HCEC 1CT (cell line): Measurements from ENCODE around the gene HARS1.
"Not testable (repeated sequence)": the region's sequence is repeated elsewhere in the genome, so short reads cannot be mapped to it uniquely, and the experiment has no call there.

Experiments
- DNase-seq: peaks from one replicate; pipeline ENCODE4 v3.0.0-alpha.2; 2017

Gene HARS1

GRCh38 chr5:140674629-140675028 lies 16.5 kb downstream of the HARS1 start:
- no peak for DNase-seq

GRCh38 chr5:140674211-140674610 lies 17.0 kb downstream of the HARS1 start:
- no peak for DNase-seq

- DNase-seq: no peak
Observed at GRCh38 chr5:140673187-140673976, 17.8 kb downstream of the HARS1 start, which contains the start of gene DND1. DND1 (minus strand) TSS chr5:140673576; CDS start chr5:140673542, 34 bp downstream.

- DNase-seq: no peak
Observed at GRCh38 chr5:140672455-140673186, 18.5 kb downstream of the HARS1 start.

GRCh38 chr5:140671472-140672125 lies 19.6 kb downstream of the HARS1 start:
- no peak for DNase-seq

- DNase-seq: not testable (repeated sequence)
Observed at GRCh38 chr5:140671035-140671434, 20.1 kb downstream of the HARS1 start.

- peak; percentile 94 for DNase-seq
Observed at GRCh38 chr5:140664359-140665119, 26.6 kb downstream of the HARS1 start, which contains the start of gene WDR55. WDR55 (plus strand) TSS chr5:140664904; CDS start chr5:140664913, 9 bp downstream.

- DNase-seq: no peak
Observed at GRCh38 chr5:140664030-140664358, 27.2 kb downstream of the HARS1 start.

- not testable (repeated sequence) for DNase-seq
Observed at GRCh38 chr5:140660371-140660770, 30.8 kb downstream of the HARS1 start.

- DNase-seq: no peak
Observed at GRCh38 chr5:140658870-140659269, 32.3 kb downstream of the HARS1 start.

GRCh38 chr5:140647042-140647419 lies 44.1 kb downstream of the HARS1 start:
- DNase-seq: no peak

GRCh38 chr5:140642718-140643117 lies 48.5 kb downstream of the HARS1 start:
- no peak for DNase-seq

GRCh38 chr5:140641716-140642115 lies 49.5 kb downstream of the HARS1 start:
- no peak for DNase-seq

GRCh38 chr5:140639148-140639981 lies 51.8 kb downstream of the HARS1 start, which contains the start of gene TMCO6:
TMCO6 (plus strand) TSS chr5:140639451; CDS start chr5:140639528, 77 bp downstream.
- DNase-seq: peak; percentile 94

GRCh38 chr5:140638898-140639147 lies 52.3 kb downstream of the HARS1 start:
- not testable (repeated sequence) for DNase-seq

- DNase-seq: no peak
Observed at GRCh38 chr5:140637371-140638100, 53.6 kb downstream of the HARS1 start.

- DNase-seq: no peak
Observed at GRCh38 chr5:140635291-140636257, 55.6 kb downstream of the HARS1 start.

- DNase-seq: no peak
Observed at GRCh38 chr5:140634103-140634502, 57.1 kb downstream of the HARS1 start.

- no peak for DNase-seq
Observed at GRCh38 chr5:140633501-140633900, 57.7 kb downstream of the HARS1 start.

- DNase-seq: peak; percentile 45
Observed at GRCh38 chr5:140633021-140633471, 58.1 kb downstream of the HARS1 start, which contains the start of gene CD14. CD14 (minus strand) TSS chr5:140633175; CDS start chr5:140633071, 104 bp downstream.
